Activated CD4-positive, alpha-beta T cell treated with anti-CD3 and anti-CD28 coated beads for 24 hours (primary cell): ENCODE results near the gene FAM237A.

Experiments
- DNase-seq, 2 donors: peaks; one replicate each; pipeline ENCODE4 v3.0.0-alpha.2; 2020; ENCODE audit warnings: low read depth in 2 of 2

The FAM237A gene

DNA sequence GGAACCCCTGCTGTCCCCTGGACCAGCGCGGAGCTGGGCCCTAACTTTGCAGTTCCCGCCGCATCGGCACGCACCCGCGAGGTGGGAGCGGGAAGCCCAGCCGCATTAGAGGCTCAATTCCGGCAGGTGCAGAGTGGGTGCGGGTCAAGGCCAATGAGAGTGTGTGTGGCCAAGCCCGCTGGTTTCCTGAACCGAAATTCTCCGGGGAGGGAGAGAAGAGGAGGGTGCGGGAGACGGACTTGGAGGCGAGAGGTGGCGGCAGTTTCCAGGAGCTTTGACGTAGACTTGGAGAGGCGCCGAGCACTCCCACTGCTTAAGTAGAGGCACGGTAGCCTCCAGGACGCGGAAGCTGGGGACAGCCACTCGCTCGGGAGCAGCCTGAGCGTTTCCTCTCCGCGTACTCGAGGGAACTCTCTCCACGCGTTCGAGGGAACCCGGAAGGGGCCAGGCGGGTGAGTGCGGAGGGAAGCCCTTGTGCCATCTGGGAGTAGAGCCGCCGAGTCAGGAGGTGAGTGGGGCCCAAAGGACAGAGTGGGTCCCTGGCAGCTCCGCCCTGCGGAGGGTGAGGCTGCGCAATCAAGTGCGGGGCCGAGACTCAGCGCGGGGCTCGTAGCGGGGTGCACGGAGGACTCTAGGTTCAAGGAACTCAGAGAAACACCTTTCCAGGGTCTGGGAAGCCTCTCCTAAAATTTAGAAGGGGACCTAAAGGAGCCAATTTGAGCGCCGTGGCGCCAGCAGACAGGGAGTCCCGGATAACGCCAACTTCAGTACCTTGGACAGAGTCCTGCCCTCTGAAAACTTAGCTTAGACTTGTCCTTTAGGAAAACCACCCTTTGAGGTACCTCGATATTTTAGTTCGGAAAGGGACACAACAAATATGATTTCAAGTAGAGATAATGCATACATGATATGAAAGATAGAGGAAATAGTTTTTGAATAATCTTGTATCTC, at the start of gene FAM237A:
FAM237A (plus strand) TSS at position 413 of the 951 bp plus-strand sequence. CDS start 1,750 bp downstream, outside the sequence.
- DNase-seq: peak; percentile 1 to 18

DNA sequence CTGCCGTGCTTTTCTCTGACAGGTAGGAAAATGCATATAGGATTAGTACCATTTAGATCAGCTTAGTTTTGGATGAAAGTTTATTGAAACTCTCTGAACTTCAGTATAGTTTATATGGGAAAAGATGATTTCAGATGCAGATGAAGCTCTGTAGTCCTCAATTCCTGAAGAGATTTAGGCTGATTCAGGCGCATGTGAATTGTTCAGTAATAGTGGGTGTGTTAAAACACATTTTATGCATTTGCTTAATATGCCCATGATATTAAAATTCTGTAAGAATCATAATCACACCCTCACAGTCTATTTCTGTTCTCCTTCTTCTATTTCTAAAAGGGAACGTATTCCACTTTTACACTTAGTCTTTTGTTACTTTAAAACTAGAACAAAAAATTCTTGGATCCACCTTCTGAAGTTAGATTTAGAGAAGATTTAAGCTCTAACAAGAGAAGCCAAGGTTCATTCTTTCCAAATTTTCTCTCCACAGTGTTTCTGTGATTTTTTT, 44.5 kb upstream of the FAM237A start:
- no peak for DNase-seq

DNA sequence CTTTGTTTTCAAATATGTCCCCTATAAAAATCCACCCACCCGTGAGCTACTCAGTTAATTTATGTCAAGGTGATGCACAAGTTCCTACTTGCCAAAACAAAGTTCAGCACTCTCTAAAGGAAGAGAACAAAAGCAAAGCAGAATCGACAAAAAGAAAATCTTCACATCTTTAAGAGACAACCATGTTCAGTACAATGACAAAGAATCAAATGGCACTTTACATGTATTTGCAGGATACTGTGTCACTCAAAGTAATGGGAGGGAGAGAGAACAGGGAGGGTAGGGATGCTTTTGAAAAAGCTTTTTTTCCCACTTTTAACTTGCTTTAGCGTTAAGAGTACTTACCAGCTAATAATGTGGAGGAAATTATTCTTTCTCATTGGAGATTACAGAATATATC, 39.0 kb upstream of the FAM237A start:
- no peak for DNase-seq

DNA sequence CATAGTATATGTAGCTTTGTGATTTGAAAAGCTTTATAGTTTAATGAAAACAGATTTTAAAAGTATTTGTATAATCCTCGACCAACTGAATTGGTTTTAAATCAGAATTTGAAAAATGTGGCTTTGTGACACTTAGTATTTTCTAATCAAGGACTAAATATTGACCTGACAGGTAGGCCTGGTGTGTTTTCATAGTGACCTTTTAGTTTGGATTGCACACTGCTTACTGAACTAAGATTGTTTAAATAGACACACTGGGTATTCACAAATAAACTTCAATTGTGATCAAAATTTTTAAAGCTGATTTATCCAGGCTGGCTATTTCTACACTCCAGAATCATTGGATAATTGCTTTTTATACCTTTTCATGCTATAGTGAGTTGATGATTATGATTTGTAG, 31.8 kb upstream of the FAM237A start:
- DNase-seq: no peak

DNA sequence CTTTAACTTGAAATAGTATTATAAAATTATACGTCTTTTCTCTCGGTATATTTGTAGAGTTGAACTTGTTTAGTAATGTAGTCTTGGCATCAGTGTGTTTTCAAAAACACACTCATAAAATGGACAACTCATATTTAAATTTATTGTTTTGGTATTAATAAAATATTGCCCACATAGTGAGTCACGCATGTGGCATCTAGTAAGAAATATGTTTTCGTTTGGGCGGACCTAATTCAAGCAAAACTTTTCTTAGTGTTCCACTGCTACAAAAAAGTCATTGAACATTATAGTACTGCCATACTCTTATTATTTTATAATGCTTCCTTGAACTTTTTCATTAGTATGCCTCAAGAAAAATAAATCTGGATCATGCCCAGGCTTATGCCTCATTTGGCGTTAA, 31.1 kb upstream of the FAM237A start:
- DNase-seq: no peak

DNA sequence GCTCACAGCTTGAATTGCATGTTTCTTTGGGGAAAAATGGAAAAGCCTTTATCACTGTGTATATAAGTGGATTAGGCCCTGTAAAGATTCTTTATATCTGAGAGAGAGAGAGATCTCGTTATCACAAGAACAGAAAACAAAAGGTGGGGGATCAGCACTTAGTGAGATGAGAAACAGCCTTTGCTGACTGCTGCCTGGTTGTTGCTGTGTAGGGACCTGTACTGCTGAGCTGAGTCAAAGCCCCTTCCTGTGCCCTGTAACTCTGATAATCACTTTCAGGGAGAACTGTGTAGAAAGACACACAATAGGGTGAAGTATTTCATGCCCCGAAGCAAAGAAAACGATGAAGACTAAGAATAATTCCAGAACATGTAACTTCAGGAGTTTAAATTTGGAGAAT, 30.6 kb upstream of the FAM237A start:
- no peak for DNase-seq

DNA sequence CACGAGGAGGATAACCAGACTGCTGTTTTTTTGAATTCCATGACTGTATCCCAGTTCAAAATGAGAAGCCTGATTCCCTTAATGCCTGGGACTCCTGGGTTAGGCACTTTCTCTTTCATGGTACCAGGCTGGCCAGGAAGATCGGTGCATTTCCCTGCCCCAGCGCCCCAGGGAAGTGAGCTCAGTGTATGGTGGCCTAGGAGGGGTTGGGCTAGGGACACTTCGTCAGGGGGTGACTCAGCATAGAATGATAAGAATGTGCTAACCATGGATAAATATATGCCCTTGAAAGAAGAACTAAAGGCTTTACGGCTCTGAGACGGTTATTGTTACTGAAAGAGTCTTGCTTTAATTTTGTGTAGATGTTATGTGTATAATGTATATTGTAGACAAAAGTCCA, 27.5 kb upstream of the FAM237A start:
- no peak for DNase-seq

DNA sequence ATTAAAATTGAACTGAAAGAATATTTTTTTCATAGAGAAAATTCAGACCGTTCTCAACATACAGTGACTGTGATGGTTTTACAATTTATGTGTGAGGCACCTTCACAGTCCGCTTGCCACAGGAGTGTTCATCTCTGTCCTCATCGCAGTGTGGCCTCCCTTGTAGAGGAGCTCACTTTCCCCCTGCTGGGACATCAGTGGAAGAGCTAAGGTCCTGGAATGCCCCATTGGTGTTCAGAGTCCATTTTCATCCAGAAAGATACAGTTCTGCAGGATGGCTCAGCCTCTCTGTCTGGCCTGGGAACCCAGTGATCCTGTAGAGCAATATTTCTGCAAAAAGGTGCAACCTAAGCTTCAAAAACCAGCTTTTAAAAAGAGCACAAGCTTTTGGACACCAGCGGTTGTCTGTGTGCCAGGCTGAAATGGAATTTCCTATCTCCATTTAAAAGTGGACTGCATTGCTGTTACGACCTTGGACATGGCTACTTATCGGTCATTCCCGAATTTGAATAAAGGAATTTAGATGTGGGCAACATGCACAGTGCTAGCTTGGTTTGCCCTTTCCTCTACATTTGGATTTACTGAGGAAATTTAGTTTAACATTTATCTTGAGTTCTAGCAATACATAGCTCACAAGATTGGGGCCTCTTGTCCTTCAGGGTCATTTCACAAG, 26.7 kb upstream of the FAM237A start:
- no peak for DNase-seq

DNA sequence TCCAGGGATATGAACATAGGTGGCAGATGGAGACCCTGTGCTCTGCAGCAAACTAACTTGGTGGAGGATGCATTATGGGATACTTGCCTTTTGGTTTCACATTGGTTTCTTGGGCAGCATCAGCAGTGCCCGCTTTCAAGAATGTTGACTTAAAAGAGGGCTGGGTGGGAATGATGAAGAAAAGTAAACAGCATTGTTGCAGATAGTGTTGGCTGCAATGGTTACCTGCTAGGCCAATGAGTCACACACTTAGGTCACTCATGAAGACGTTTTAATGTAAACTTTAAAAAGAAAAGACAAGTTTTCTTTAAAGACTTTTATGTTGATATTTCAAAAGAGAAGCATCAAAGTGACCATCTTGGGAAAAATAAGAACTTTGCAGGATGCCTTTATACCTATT, 26.1 kb upstream of the FAM237A start:
- no peak for DNase-seq

DNA sequence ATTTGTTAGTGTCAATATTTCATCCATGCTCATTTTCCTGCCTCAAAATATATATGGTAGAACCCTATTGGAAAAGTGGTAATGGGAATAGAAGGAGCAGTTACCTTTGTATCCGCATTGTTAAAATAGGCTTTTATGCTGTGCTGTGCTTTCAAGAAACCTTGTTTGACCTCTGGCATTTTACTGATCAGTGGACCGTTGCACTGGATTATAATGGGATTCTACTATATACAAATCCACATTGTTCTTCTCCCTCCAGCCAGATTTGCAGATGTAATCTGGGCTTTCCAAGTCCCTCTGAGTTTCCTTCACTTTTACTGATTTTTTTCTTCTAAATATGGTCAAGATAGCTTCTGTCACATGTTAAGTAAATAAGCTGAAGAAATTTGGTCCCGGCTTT, 23.3 kb upstream of the FAM237A start:
- no peak for DNase-seq

DNA sequence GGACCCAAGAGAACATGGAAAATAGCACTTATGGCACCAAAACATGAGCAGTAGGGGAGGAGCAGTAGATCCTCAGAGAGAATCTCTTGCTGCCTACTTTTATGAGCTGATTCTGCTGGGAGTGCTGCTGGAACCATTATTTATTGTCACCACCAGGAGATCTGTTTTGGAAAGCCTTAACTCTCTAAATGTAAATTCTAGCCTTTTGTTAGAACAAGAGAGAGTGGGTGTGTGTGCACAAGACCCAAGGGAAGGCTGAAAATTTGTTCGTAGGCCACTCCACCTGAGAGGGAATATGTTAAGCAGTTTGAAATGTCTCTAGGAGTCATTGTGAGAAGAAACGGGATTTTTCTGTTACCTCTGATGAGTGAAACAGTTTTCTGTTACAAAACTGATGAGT, 16.2 kb upstream of the FAM237A start:
- no peak for DNase-seq

DNA sequence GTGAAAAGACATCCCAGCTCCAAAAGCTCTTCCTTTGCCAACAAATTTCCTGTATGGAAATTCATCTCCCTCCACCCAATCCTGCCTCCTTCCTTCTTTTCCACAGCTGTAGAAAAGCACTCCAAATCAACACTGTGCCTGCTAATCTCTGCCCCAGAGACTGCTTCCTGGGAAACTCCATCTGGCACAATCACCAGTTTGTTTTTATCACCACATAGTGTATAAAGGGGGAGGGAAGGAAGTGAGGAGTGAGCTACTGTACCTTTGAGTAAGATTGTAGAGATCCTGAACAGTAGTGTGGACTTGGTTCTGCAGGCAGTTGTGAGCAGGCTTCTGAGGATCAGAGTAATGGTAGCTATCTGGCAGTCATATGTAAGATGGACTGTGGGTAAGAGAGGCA, 14.7 kb upstream of the FAM237A start:
- no peak for DNase-seq

DNA sequence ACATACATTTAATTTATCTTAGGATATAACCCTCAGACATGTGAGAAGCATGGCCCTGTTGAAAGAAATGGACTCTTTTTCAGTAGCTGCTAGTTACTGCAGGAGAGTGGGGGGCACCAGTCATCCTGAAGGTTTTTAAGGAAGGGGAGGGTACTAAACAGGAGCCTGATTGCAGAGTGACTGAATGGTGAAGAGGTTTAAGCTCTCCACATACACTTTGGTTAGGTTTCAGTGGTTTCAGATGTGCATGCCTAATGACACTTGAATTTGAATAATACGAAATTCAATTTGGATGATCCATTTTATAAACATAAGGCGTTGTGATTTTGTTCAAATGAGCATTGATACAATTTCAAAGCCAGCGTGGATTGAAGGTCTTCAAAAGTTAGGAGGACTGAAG, 10.9 kb upstream of the FAM237A start:
- no peak for DNase-seq

DNA sequence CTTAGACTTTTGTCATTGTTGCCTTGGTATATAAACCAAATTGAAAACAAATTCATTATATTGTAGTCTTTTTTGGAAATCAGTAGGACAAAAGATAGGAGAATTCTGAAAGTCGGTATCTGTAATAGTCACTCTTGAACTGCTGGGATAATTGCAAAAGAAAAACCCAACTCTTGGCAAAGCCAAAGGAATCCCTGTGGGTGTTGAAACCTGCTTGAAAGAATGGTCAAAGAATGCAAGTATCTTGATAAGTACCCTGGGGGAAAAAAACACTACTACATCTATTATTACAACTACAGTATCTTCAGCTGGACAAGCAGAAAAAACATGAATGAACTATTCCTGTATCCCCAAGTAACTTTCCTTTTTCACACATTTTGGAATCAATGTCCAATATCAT, 7.3 kb upstream of the FAM237A start:
- DNase-seq: no peak

DNA sequence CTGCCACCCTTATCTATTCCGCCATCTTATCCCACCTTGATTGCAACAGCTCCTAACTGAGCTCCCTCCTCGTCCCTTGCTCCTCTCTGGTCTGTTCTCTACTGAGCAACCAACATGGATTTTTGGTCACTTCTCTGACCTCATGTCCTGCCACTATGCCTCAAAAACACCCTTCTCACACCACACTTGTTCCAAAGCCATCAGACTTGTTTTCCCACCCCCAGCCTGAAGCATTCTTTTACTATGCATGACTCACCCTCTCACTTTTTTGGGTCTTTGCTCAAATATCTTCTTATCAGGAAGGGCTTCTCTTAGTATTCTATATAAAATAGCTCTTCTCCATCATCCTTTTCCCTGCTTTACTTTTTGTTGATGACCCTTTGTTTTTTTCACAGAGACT, 2.7 kb upstream of the FAM237A start:
- no peak for DNase-seq

DNA sequence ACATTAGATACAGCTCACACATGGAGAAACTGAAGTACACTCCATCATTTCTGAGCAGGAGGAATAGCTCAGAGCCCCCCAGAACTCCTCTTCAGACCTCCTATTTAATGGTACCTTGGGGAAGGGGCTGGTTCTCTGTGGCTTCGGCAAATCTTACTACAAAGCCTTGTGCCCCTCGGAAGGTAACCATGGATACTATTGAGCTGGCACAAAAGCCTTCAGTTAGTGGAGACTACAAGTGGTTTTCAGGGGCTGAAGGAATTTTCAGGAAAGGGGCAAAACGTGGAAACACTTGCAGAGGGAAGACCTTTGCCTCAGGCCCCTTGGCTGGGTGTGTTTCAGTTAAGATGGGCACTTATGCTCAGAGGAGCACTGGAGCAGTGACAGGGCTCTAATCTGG, 1.1 kb upstream of the FAM237A start:
- DNase-seq: no peak

DNA sequence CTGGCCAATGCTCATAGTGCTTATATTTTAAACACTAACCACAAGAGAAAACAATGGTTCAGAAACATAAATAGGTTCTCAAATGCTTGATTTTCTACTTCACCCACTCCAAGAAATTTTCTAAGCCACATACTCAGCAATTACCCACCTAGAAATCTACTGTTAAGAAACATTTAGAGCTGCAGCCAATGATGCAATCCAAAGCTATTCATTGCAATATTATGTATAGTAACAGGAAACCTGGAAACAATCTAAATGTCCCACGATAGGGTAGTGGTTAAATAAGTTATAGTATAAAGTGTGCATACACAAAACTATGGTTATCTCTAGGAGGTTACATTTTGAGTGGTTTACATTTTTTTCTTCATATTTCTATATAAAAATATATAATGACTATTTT, 5.7 kb downstream of the FAM237A start:
- no peak for DNase-seq

DNA sequence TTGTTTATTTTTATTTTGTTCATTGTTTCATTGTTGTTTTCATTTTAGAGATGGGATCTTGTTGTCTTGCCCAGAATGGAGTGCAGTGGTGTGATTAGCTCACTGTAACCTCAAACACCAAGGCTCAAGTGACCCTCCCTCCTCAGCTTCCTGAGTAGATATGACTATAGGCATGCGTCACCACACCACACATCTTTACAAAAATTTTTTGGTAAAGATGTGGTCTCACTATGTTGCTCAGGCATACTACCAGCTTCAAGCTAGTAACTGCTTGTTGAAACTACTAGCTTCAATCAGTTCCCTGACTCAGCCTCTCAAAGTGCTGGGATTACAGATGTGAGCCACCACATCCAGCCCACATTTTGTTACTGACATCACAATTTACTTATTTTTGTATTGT, 14.8 kb downstream of the FAM237A start:
- DNase-seq: no peak

DNA sequence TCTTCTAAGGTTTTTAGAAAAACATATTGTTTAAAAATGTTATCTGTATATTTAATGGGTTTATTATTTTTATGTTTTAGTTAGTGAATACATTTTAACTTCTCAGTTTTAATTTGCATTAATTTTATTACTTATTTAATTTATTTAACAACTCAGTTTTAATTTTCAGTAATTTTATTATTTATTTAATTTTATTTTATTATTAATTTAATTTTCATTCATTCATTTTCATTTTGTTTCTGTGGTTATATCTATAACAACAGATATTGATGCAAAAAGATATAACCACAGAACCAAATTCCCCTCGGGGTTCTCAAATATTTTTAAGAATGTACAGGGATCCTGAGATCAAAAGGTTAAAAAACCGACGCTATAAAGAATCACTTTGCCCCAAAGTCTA, 23.0 kb downstream of the FAM237A start:
- no peak for DNase-seq

DNA sequence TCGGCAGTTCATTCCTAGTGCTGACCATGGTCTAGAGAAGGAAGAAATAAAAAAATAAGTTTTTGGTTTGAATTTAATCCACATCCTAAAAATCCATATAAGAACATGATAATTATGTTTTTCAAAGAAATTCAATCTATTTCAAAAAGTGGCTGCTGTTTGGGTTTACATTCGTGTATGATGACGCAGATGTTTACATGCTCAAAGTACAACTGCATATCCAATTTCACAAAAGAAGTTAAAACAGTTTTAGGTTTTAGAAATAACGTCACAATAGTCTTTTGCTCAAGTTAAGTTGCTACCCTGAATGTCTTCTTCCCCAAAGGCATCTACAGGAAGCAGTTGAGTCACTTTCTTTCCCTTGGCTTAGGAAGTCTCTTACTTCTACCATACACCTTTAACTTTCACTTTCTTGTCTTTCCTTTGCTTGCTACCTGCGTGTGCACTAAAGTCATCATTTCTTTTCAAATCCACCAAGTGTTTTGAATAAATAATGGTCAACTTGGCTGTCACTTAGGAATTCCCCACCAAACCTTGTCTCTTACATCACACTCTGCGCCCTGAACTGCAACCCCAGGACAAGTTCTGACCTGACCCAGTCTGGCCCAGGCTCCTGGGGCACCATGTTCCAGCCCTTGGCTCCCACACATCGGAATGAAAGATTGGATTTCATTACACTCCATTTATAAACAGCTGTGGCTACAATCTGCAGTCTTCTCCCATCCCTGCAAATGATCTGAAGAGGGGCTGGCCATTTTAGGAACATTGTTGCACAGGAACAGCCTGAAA, 28.4 kb downstream of the FAM237A start:
- DNase-seq: no peak

DNA sequence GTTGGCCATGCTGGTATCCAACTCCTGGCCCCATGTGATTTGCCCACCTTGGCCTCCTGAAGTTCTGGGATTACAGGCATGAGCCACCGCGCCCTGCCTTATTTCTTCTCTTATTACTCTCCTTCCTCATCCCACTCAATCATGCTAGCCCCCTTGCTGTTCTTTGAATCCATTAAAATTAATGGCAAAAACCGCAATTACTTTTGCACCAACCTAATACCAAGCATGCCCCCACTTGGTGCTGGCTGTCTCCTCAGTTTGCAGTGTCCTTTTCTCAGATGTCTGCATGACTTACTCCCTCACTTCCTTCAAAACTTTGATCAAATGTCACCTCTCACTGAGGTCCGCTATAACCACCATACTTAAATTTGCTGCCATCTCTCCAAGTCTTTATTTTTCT, 41.3 kb downstream of the FAM237A start:
- DNase-seq: no peak

DNA sequence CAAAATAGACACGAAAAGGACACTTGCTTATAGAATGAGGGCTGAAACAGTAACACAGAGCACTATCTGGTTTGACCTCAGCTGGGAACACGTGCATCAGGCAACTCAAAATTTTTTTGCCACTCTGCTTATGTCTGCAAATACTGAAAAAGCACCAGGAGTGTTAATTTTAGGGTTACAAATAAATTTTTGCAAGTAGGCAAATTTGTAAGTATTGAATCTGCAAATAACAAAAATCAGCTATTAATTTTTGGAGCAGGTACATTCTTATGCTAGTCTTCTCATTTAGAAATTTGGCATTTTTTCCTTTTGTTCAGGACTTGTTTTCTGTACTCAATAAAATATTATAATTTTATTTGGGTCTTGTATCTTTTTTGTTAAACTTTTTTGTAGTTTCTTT, 46.2 kb downstream of the FAM237A start:
- no peak for DNase-seq
